Endometrium (tissue), 2 donors: ENCODE results near the gene CCDC194.
"Not testable (repeated sequence)": the region's sequence is repeated elsewhere in the genome, so short reads cannot be mapped to it uniquely, and the experiment has no call there.

Experiments used
- FAIRE-seq: peaks from 2 replicates; lab custom pipeline; 2012; peaks lifted over from hg19 to GRCh38; lab: Jason Lieb, UNC
- donor health status: control.
- donor health status: control.

The CCDC194 gene

DNA sequence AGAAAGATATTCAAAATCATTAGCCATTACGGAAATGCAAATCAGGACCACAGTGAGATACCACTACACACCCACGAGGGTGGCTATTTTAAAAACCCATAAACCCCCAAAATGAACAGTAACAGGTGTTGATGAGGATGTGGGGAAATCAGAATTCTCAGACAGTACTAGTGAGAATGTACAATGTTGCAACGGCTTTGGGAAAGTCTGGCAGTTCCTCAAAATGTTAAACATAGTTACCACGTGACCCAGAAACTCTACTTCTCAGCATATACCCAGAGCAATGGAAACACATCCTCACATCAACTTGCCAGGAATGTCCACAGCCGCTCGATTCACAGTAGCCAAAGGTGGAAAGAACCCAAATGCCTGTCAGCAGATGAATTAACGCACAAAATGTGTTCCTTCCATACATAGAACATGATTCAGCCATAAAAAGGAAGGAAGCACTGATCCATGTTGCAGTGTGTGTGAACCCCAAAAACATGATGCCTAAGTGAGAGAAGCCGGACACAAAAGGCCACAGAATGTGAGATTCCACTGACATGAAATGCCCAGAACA, 23.9 kb downstream of the CCDC194 start:
- FAIRE-seq, result no peak

DNA sequence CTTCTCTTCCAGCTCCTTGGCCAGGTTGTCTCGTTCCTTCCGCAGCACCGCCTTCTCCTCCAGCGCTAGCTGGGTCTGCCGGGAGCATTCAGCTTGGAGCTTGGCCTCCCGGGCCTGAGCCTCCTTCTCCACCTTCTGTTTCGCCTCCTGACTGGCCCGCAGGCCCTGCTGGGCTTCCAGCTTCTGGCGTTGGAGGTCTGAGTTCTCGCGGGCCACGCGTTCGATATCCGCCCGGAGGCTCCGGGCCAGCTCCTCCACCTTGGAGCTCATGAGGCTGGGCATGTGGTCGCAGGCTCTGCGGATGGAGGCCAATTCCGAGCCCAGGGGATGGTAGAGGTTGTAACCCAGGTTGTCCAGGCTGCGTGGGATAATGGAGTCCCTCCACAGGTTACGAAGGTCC, 28.6 kb downstream of the CCDC194 start:
- FAIRE-seq, result no peak

- FAIRE-seq, result not testable (repeated sequence)
These were observed 30.0 kb downstream of the CCDC194 start for GRCh38 chr19:17363852-17364605.

DNA sequence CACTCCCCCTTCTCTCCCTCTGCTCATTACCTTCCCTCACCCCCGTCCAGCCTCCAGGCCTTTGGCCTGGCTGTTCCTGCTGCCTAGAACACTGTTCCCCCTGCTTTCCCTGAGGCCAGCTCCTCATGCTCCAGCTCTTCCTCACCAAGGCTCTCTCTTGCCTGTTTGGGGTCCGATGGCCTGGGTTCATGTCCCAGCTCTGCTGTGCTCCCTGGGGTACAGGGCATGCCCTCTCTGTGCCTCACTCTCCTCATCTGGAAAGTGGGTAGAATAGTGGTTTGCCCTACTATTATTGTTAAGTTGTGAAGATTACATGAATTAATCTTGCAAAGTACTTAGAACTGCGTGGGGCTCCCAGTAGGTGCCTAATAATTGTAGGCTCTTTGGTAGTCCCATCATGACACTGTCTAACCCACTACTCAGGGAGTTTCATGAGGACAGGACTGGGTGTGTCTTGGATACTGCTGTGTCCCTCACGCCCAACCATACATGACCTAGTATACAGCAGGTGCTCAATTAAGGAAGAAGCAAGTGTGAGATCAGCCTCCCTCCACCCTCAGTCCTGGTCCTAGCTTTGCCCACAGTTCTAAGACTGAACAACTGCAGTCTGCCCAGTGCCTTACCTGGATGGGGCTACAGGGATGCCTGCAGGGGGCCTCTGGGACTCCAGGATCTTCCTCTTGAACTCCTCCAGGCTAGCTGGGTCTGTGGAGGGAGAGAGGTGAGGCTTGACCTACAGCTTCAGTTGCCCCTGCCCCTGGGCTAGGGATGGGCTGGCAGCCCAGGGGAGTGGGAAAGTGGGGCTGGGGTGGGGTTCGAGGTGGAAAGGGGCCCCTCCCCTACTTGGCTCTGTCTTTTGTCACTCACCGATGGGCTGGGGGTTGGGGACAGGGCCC, 33.8 kb downstream of the CCDC194 start:
- no peak for FAIRE-seq

DNA sequence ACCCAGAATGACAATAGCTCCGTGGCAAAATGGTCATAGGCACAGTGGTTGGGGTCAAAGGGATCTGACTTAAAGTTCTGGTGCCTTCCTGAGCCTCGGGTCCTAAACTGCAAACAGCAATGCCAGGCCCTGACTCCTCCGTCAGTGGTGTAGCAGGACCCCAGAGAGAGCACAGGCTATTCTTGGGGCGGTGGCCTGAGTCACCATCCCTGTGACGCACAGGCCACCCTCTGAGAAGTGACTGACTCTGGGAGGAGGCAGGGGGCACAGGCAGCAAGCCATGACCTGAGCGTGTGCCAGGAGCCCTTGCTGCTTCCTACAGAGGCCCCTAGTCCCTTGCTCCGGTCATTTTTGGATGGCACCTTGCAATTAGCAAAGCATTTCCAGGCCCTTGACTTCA, 35.6 kb downstream of the CCDC194 start:
- no peak for FAIRE-seq

- FAIRE-seq, result no peak
These were observed 36.3 kb downstream of the CCDC194 start for GRCh38 chr19:17357724-17358123.

DNA sequence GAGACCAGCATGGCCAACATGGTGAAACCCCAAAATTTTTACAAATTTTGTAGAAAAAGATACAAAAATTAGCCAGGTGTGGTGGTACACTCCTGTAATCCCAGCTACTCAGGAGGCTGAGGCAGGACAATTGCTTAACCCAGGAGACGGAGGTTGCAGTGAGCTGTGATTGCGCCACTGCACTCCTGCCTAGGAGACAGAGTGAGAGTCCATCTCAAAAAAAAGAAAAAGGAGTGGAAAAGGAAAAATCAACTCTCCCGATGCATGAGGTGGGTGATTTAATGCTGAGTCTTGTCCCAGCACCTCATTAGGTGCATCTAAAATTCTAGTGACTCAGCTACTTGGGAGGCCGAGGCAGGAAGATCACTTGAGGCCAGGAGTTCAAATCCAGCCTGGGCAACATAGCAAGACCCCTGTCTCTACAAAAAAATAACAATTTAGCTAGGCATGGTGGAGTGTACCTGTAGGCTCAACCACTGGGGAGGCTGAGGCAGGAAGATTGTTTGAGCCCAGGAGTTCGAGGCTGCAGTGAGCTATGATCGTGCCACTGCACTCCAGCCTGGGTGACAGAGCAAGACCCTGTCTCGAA, 36.8 kb downstream of the CCDC194 start:
- FAIRE-seq, result no peak

- no peak for FAIRE-seq
These were observed 40.6 kb downstream of the CCDC194 start for GRCh38 chr19:17353386-17353785.

DNA sequence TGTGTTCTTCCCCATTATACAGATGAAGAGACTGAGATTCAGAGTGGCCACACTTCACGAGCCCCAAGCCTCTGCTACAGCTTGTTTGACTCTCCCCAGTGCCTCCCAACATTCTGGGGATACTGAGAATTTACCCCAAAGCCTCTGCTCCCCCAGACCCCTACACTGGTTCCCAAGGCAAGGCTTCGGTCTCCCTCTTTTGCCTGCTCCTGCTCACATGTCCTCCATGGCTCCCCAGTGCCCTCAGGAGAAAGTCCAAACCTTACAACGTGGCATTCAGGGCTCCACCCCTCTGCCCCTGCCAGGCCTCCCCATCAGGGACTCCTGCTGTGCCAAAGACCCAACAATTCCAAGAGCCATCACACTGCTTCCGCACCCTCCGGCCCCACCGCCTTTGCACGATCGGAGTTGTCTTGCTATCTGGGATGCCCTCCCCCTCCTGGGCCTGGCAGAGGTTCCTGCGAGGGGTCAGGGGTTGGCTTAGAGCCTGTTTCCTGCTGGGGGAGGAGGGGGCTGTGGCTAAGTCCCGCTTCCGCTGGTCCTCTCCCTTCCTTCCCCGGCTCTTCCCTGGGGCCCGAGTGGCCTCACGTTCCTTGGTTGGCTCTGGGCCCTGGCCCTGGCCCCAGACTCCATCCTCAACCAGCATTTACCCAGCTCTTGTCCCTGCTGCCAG, 41.3 kb downstream of the CCDC194 start:
- FAIRE-seq, result no peak

- no peak for FAIRE-seq
These were observed 42.1 kb downstream of the CCDC194 start for GRCh38 chr19:17351815-17352435.

- no peak for FAIRE-seq
These were observed 45.3 kb downstream of the CCDC194 start for GRCh38 chr19:17348700-17349099.

DNA sequence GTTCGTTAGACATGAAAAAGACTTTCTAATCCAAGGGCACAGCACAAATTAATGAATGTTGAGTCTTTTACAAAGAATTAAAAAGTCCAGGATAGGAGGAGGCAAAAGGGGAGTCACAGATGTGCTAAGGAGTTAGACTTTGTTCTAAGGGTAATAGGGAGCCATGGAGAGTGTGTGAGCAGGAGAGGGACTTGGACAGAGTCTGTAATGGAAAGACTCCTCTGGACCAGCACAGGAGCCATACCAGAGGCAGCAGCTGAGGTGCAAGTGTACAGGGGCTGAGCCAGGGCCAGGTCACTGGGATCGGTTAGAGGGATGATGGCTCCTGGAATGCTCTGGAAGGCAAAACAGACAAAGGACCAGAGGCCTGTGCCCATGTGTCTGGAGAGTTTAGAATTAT, 46.1 kb downstream of the CCDC194 start:
- no peak for FAIRE-seq

- no peak for FAIRE-seq
These were observed 46.6 kb downstream of the CCDC194 start for GRCh38 chr19:17347361-17347760.

DNA sequence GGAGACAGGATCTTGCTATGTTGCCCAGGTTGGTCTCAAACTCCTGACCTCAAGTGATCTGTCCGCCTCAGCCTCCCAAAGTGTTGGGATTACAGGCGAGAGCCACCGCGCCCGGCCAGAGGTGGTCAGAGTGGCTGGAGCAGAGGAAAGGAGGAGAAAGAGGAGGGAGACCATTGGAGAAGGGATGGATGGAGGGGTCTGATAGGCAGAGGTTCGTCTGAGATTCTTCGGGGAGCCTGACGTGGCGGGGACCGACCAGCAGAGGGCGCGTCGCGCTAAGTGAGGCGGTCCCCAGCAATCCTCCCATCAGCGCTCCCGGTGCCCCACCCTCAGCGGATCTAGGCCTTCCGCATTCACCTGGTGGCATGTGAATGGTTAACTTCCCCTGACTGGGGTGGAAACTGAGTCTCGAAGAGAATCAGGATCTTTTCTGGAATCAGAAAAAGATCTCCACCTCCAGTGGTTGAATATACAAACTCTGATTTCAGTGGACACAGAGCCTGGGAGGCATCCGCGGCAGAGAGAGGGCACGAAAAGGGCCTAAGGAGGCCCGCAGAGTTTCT, 47.8 kb downstream of the CCDC194 start:
- FAIRE-seq, result no peak

DNA sequence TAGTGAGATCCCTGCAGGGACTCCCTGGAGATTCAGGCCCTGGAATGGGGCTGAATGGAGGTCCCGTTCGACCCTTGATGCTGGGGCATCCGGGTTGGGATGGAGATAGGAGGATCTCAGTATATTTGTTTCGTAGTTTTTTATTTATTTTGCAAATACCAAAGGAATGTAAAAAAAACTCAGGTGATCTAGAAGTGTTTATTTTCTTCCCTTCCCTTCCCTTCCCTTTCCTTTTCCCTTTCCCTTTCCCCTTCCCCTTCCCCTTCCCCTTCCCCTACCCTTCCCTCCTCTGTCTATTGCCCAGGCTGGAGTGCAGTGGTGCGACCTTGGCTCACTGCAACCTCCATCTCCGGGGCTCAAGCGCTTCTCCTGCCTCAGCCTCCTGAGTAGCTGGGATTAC, 52.2 kb downstream of the CCDC194 start:
- FAIRE-seq, result no peak

GRCh38 chr19:17341386-17341785, 52.6 kb downstream of the CCDC194 start:
- no peak for FAIRE-seq

GRCh38 chr19:17340871-17341357, 53.1 kb downstream of the CCDC194 start:
- no peak for FAIRE-seq
